HEK293 (cell line): ENCODE results near the gene TMF1.
A peak's percentile ranks its signal among the peaks of the same experiment; 100 is the strongest.

ENCODE experiments used
- CTCF ChIA-PET: fragments of 350-600 bp; formaldehyde crosslinking; extraction: SDS; loops from one replicate; lab custom pipeline; 2021; ENCODE audit warnings: antibody characterized with exemption; lab: Yijun Ruan, JAX
- POLR2A ChIA-PET: fragments of 300-600 bp; formaldehyde crosslinking; extraction: SDS; loops from one replicate; lab custom pipeline; 2020; ENCODE audit warnings: antibody characterized with exemption, inconsistent platforms; lab: Yijun Ruan, JAX
- H3K27ac ChIP-seq: fragments of 200-500 bp; sonication (Bioruptor generic); 2 replicates; pipeline ENCODE4 v1.5.1; 2014; ENCODE audit warnings: low read depth, low read length, control low read depth, inconsistent platforms; ENCODE audit errors: extremely low read depth
- H3K36me3 ChIP-seq, 2 experiments: fragments of 200-500 bp in 1 of 2; sonication (Bioruptor generic) in 1 of 2; 1 replicate in 1 of 2; 2 replicates in 1 of 2; pipeline ENCODE4 v1.5.1; 2014 to 2017; ENCODE audit warnings: inconsistent platforms in 2 of 2, low read length in 2 of 2; ENCODE audit not compliant: control insufficient read depth in 2 of 2, insufficient read depth in 1 of 2
- H3K4me1 ChIP-seq: fragments of 200-500 bp; sonication (Bioruptor generic); 2 replicates; pipeline ENCODE4 v1.5.1; 2014; ENCODE audit warnings: mild to moderate bottlenecking, low read length, inconsistent platforms; ENCODE audit not compliant: control insufficient read depth, insufficient read depth
- H3K4me3 ChIP-seq: 2 replicates; pipeline ENCODE4 v1.5.1; 2011; ENCODE audit warnings: low read depth, mild to moderate bottlenecking, control low read depth, low read length, moderate library complexity
- H3K9me3 ChIP-seq: fragments of 200-500 bp; sonication (Bioruptor generic); 2 replicates; pipeline ENCODE4 v1.5.1; 2014; ENCODE audit warnings: low read depth, low read length, inconsistent platforms; ENCODE audit not compliant: control insufficient read depth, insufficient read depth
- KLF1 ChIP-seq: fragments of 450-650 bp; formaldehyde crosslinking; IDR thresholded peaks from 2 replicates; pipeline ENCODE4 v1.5.1; 2016; ENCODE audit warnings: missing biosample characterization, missing genetic modification characterization
- PRDM1 ChIP-seq: fragments of 450-650 bp; formaldehyde crosslinking; IDR thresholded peaks from 2 replicates; pipeline ENCODE4; 2016; ENCODE audit warnings: missing biosample characterization, missing genetic modification characterization
- ZFHX2 ChIP-seq: fragments of 450-650 bp; formaldehyde crosslinking; conservative IDR thresholded peaks from 2 replicates; pipeline ENCODE4 v1.5.1; 2016; ENCODE audit warnings: missing biosample characterization, missing genetic modification characterization
- ZNF140 ChIP-seq: fragments of 450-650 bp; formaldehyde crosslinking; IDR thresholded peaks from 2 replicates; pipeline ENCODE4 v1.5.1; 2016; ENCODE audit warnings: missing biosample characterization, missing genetic modification characterization
- ZNF2 ChIP-seq: fragments of 450-650 bp; formaldehyde crosslinking; IDR thresholded peaks from 2 replicates; pipeline ENCODE4 v1.5.1; 2016; ENCODE audit warnings: missing biosample characterization, missing genetic modification characterization
- ZNF202 ChIP-seq: fragments of 450-650 bp; formaldehyde crosslinking; IDR thresholded peaks from 2 replicates; pipeline ENCODE4 v1.5.1; 2016; ENCODE audit warnings: missing biosample characterization, missing genetic modification characterization, borderline replicate concordance
- ZNF26 ChIP-seq: fragments of 450-650 bp; formaldehyde crosslinking; IDR thresholded peaks from 2 replicates; pipeline ENCODE4 v1.5.1; 2016; ENCODE audit warnings: missing biosample characterization, missing genetic modification characterization
- ZNF404 ChIP-seq: fragments of 450-650 bp; formaldehyde crosslinking; IDR thresholded peaks from 2 replicates; pipeline ENCODE4 v1.5.1; 2017; ENCODE audit warnings: missing biosample characterization, missing genetic modification characterization
- ZNF426 ChIP-seq: fragments of 450-650 bp; formaldehyde crosslinking; IDR thresholded peaks from 2 replicates; pipeline ENCODE4 v1.5.1; 2017; ENCODE audit warnings: missing biosample characterization, missing genetic modification characterization, mild to moderate bottlenecking, inconsistent platforms, moderate library complexity
- ZNF488 ChIP-seq: fragments of 450-650 bp; formaldehyde crosslinking; IDR thresholded peaks from 2 replicates; pipeline ENCODE4 v1.5.1; 2016; ENCODE audit warnings: missing biosample characterization, missing genetic modification characterization
- ZNF521 ChIP-seq: fragments of 450-650 bp; formaldehyde crosslinking; IDR thresholded peaks from 2 replicates; pipeline ENCODE4 v1.5.1; 2017; ENCODE audit warnings: missing biosample characterization, mild to moderate bottlenecking, missing genetic modification characterization
- ZNF548 ChIP-seq: fragments of 450-650 bp; formaldehyde crosslinking; IDR thresholded peaks from 2 replicates; pipeline ENCODE4 v1.5.1; 2016; ENCODE audit warnings: missing biosample characterization, missing genetic modification characterization
- ZNF658 ChIP-seq: fragments of 450-650 bp; formaldehyde crosslinking; IDR thresholded peaks from 2 replicates; pipeline ENCODE4; 2016; ENCODE audit warnings: missing biosample characterization, missing genetic modification characterization
- ZNF664 ChIP-seq: fragments of 450-650 bp; formaldehyde crosslinking; IDR thresholded peaks from 2 replicates; pipeline ENCODE4 v1.5.1; 2016; ENCODE audit warnings: missing biosample characterization, missing genetic modification characterization
- ZNF76 ChIP-seq: fragments of 450-650 bp; formaldehyde crosslinking; IDR thresholded peaks from 2 replicates; pipeline ENCODE4; 2016; ENCODE audit warnings: low read depth, missing biosample characterization, missing genetic modification characterization, borderline replicate concordance
- TF ChIP-seq, protein P1 (sequence below): fragments of 450-650 bp; formaldehyde crosslinking; IDR thresholded peaks from 2 replicates; pipeline ENCODE4 v1.5.1; 2016; ENCODE audit warnings: missing biosample characterization, missing genetic modification characterization, borderline replicate concordance
- TF ChIP-seq, protein P2 (sequence below): fragments of 450-650 bp; formaldehyde crosslinking; IDR thresholded peaks from 2 replicates; pipeline ENCODE4 v1.5.1; 2016; ENCODE audit warnings: missing biosample characterization, missing genetic modification characterization, borderline replicate concordance
- TF ChIP-seq, protein P3 (sequence below): fragments of 450-650 bp; formaldehyde crosslinking; IDR thresholded peaks from 2 replicates; pipeline ENCODE4 v1.5.1; 2016; ENCODE audit warnings: missing biosample characterization, missing genetic modification characterization

Gene TMF1

GRCh38 chr3:69096299-69096698 is 44.2 kb upstream of the TMF1 start (continued):
- TF ChIP-seq, protein P1, sequence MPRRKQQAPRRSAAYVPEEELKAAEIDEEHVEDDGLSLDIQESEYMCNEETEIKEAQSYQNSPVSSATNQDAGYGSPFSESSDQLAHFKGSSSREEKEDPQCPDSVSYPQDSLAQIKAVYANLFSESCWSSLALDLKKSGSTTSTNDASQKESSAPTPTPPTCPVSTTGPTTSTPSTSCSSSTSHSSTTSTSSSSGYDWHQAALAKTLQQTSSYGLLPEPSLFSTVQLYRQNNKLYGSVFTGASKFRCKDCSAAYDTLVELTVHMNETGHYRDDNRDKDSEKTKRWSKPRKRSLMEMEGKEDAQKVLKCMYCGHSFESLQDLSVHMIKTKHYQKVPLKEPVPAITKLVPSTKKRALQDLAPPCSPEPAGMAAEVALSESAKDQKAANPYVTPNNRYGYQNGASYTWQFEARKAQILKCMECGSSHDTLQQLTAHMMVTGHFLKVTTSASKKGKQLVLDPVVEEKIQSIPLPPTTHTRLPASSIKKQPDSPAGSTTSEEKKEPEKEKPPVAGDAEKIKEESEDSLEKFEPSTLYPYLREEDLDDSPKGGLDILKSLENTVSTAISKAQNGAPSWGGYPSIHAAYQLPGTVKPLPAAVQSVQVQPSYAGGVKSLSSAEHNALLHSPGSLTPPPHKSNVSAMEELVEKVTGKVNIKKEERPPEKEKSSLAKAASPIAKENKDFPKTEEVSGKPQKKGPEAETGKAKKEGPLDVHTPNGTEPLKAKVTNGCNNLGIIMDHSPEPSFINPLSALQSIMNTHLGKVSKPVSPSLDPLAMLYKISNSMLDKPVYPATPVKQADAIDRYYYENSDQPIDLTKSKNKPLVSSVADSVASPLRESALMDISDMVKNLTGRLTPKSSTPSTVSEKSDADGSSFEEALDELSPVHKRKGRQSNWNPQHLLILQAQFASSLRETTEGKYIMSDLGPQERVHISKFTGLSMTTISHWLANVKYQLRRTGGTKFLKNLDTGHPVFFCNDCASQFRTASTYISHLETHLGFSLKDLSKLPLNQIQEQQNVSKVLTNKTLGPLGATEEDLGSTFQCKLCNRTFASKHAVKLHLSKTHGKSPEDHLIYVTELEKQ (tag by site-specific recombination), result no peak
- no peak for TF ChIP-seq ZNF2 (tag by site-specific recombination)
- no peak for TF ChIP-seq ZNF202 (tag by site-specific recombination)
- TF ChIP-seq ZNF426 (tag by site-specific recombination), result no peak
- TF ChIP-seq ZFHX2 (tag by site-specific recombination), result no peak
- no peak for TF ChIP-seq PRDM1 (tag by site-specific recombination)
- TF ChIP-seq ZNF488, result no peak
- no peak for TF ChIP-seq ZNF664 (tag by site-specific recombination)
- no peak for TF ChIP-seq ZNF140 (tag by site-specific recombination)

DNA sequence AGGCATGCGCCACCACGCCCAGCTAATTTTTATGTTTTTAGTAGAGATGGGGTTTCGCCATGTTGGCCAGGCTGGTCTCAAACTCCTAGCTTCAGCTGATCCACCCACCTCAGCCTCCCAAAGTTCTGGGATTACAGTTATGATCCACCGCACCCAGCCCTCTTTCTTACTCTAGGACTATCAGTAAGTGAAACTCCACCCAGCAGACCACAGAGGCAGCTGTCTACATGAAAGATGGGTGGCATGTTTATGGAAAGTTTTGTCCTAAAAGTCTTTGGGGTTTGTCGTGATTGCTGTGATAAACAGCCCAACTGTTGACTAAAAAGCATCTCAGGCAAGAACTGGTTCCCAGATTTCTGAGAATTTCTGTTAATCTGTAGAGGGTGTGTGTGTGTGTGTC is 43.5 kb upstream of the TMF1 start:
- CTCF ChIA-PET, result no interaction called here
- POLR2A ChIA-PET, result interaction anchor here (1.5 kb wide), 1 partner anchor 11 kb away, joined by 5 read pairs; the partner anchor contains the start of gene ARL6IP5

GRCh38 chr3:69094467-69095205 is 42.5 kb upstream of the TMF1 start:
- no peak overlapping the region for H3K4me3 ChIP-seq
- H3K36me3 ChIP-seq, result peaks cover 0 to 23% of the 10 kb centered on the region in 2 experiments; a peak in 1 of 3 replicates
- H3K27ac ChIP-seq, result no peak overlapping the region
- CTCF ChIA-PET, result no interaction called here
- POLR2A ChIA-PET, result interaction anchor here (1.5 kb wide), 1 partner anchor 10 kb away, joined by 5 read pairs; the partner anchor contains the start of gene ARL6IP5
- peaks cover 4% of the 10 kb centered on the region; the same call in 1 of the 2 replicates for H3K4me1 ChIP-seq
- no peaks in the 10 kb centered on the region for H3K9me3 ChIP-seq
- TF ChIP-seq ZNF521 (tag by site-specific recombination), result no peak
- TF ChIP-seq, protein P2, sequence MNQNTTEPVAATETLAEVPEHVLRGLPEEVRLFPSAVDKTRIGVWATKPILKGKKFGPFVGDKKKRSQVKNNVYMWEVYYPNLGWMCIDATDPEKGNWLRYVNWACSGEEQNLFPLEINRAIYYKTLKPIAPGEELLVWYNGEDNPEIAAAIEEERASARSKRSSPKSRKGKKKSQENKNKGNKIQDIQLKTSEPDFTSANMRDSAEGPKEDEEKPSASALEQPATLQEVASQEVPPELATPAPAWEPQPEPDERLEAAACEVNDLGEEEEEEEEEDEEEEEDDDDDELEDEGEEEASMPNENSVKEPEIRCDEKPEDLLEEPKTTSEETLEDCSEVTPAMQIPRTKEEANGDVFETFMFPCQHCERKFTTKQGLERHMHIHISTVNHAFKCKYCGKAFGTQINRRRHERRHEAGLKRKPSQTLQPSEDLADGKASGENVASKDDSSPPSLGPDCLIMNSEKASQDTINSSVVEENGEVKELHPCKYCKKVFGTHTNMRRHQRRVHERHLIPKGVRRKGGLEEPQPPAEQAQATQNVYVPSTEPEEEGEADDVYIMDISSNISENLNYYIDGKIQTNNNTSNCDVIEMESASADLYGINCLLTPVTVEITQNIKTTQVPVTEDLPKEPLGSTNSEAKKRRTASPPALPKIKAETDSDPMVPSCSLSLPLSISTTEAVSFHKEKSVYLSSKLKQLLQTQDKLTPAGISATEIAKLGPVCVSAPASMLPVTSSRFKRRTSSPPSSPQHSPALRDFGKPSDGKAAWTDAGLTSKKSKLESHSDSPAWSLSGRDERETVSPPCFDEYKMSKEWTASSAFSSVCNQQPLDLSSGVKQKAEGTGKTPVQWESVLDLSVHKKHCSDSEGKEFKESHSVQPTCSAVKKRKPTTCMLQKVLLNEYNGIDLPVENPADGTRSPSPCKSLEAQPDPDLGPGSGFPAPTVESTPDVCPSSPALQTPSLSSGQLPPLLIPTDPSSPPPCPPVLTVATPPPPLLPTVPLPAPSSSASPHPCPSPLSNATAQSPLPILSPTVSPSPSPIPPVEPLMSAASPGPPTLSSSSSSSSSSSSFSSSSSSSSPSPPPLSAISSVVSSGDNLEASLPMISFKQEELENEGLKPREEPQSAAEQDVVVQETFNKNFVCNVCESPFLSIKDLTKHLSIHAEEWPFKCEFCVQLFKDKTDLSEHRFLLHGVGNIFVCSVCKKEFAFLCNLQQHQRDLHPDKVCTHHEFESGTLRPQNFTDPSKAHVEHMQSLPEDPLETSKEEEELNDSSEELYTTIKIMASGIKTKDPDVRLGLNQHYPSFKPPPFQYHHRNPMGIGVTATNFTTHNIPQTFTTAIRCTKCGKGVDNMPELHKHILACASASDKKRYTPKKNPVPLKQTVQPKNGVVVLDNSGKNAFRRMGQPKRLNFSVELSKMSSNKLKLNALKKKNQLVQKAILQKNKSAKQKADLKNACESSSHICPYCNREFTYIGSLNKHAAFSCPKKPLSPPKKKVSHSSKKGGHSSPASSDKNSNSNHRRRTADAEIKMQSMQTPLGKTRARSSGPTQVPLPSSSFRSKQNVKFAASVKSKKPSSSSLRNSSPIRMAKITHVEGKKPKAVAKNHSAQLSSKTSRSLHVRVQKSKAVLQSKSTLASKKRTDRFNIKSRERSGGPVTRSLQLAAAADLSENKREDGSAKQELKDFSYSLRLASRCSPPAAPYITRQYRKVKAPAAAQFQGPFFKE (tag by site-specific recombination), result no peak
- no peak for TF ChIP-seq ZNF26
- no peak for TF ChIP-seq ZNF548 (tag by site-specific recombination)
- TF ChIP-seq ZNF76 (tag by site-specific recombination), result no peak
- TF ChIP-seq, protein P3, sequence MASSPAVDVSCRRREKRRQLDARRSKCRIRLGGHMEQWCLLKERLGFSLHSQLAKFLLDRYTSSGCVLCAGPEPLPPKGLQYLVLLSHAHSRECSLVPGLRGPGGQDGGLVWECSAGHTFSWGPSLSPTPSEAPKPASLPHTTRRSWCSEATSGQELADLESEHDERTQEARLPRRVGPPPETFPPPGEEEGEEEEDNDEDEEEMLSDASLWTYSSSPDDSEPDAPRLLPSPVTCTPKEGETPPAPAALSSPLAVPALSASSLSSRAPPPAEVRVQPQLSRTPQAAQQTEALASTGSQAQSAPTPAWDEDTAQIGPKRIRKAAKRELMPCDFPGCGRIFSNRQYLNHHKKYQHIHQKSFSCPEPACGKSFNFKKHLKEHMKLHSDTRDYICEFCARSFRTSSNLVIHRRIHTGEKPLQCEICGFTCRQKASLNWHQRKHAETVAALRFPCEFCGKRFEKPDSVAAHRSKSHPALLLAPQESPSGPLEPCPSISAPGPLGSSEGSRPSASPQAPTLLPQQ, result no peak
- no peak for TF ChIP-seq ZNF404 (tag by site-specific recombination)

More for the DNA sequence above, 43.5 kb upstream of the TMF1 start:
- Histone ChIP-seq H3K4me3 (no peak overlapping the region), H3K36me3 (peaks cover 0 to 20% of the 10 kb centered on the region in 2 experiments; a peak in 1 of 3 replicates), H3K9me3 (no peaks in the 10 kb centered on the region), H3K27ac (no peak overlapping the region), H3K4me1 (peaks cover 4% of the 10 kb centered on the region; the same call in 1 of the 2 replicates)
- TF ChIP-seq ZNF658 (tag by site-specific recombination) (no peak), KLF1 (peak; percentile 50)
